ENCODE data around the gene LRRC43.

LRRC43 gene

GRCh38 chr12:122184517-122184916 lies 1.6 kb downstream of the LRRC43 start:
- no peaks in the 10 kb centered on the region for H3K9me3 ChIP-seq (ENCODE audit: control insufficient read depth, low read depth, low read length)
- H3K36me3 ChIP-seq (ENCODE audit: control insufficient read depth, low read depth, low read length) = no peaks in the 10 kb centered on the region
- no peak overlapping the region for H3K27ac ChIP-seq (ENCODE audit: low read length)
- no peak overlapping the region for H3K9ac ChIP-seq (ENCODE audit: low read length)
- no peak overlapping the region for H3K4me3 ChIP-seq (ENCODE audit: low read length)
- H3K4me1 ChIP-seq (ENCODE audit: control insufficient read depth, low read depth, low read length) = no peaks in the 10 kb centered on the region
- peaks cover 22% of the 10 kb centered on the region for H3K27me3 ChIP-seq (ENCODE audit: control insufficient read depth, insufficient read depth, low read length)

- H3K36me3 ChIP-seq (ENCODE audit: control insufficient read depth, low read depth, low read length) = no peaks in the 10 kb centered on the region
- H3K4me1 ChIP-seq (ENCODE audit: control insufficient read depth, low read depth, low read length) = no peaks in the 10 kb centered on the region
- H3K9ac ChIP-seq (ENCODE audit: low read length) = no peak overlapping the region
- H3K27ac ChIP-seq (ENCODE audit: low read length) = no peak overlapping the region
- H3K9me3 ChIP-seq (ENCODE audit: control insufficient read depth, low read depth, low read length) = no peaks in the 10 kb centered on the region
- no peak overlapping the region for H3K4me3 ChIP-seq (ENCODE audit: low read length)
- peaks cover 22% of the 10 kb centered on the region for H3K27me3 ChIP-seq (ENCODE audit: control insufficient read depth, insufficient read depth, low read length)
Observed at GRCh38 chr12:122185079-122185478, 2.2 kb downstream of the LRRC43 start.

GRCh38 chr12:122185494-122186082 lies 2.7 kb downstream of the LRRC43 start:
- H3K9ac ChIP-seq (ENCODE audit: low read length) = no peak overlapping the region

GRCh38 chr12:122187466-122187865 lies 4.5 kb downstream of the LRRC43 start:
- Histone ChIP-seq H3K4me3 (ENCODE audit: low read length) (no peak overlapping the region), H3K4me1 (ENCODE audit: control insufficient read depth, low read depth, low read length) (no peaks in the 10 kb centered on the region), H3K9ac (ENCODE audit: low read length) (no peak overlapping the region), H3K27me3 (ENCODE audit: control insufficient read depth, insufficient read depth, low read length) (peaks cover 22% of the 10 kb centered on the region), H3K9me3 (ENCODE audit: control insufficient read depth, low read depth, low read length) (no peaks in the 10 kb centered on the region), H3K27ac (ENCODE audit: low read length) (no peak overlapping the region), H3K36me3 (ENCODE audit: control insufficient read depth, low read depth, low read length) (no peaks in the 10 kb centered on the region)

More at GRCh38 chr12:122185494-122186082, 2.7 kb downstream of the LRRC43 start:
- Histone ChIP-seq H3K9me3 (ENCODE audit: control insufficient read depth, low read depth, low read length) (no peaks in the 10 kb centered on the region), H3K27me3 (ENCODE audit: control insufficient read depth, insufficient read depth, low read length) (peaks cover 22% of the 10 kb centered on the region), H3K27ac (ENCODE audit: low read length) (no peak overlapping the region), H3K4me3 (ENCODE audit: low read length) (no peak overlapping the region), H3K36me3 (ENCODE audit: control insufficient read depth, low read depth, low read length) (no peaks in the 10 kb centered on the region), H3K4me1 (ENCODE audit: control insufficient read depth, low read depth, low read length) (no peaks in the 10 kb centered on the region)

GRCh38 chr12:122189626-122190475 lies 6.9 kb downstream of the LRRC43 start:
- no peak overlapping the region for H3K27ac ChIP-seq (ENCODE audit: low read length)
- no peak overlapping the region for H3K9ac ChIP-seq (ENCODE audit: low read length)
- H3K4me1 ChIP-seq (ENCODE audit: control insufficient read depth, low read depth, low read length) = no peaks in the 10 kb centered on the region
- H3K4me3 ChIP-seq (ENCODE audit: low read length) = no peak overlapping the region
- H3K36me3 ChIP-seq (ENCODE audit: control insufficient read depth, low read depth, low read length) = no peaks in the 10 kb centered on the region
- H3K27me3 ChIP-seq (ENCODE audit: control insufficient read depth, insufficient read depth, low read length) = no peaks in the 10 kb centered on the region
- no peaks in the 10 kb centered on the region for H3K9me3 ChIP-seq (ENCODE audit: control insufficient read depth, low read depth, low read length)

GRCh38 chr12:122190842-122191668 lies 8.1 kb downstream of the LRRC43 start:
- H3K36me3 ChIP-seq (ENCODE audit: control insufficient read depth, low read depth, low read length) = no peaks in the 10 kb centered on the region
- H3K4me3 ChIP-seq (ENCODE audit: low read length) = no peak overlapping the region
- no peaks in the 10 kb centered on the region for H3K27me3 ChIP-seq (ENCODE audit: control insufficient read depth, insufficient read depth, low read length)
- H3K27ac ChIP-seq (ENCODE audit: low read length) = no peak overlapping the region
- no peak overlapping the region for H3K9ac ChIP-seq (ENCODE audit: low read length)
- no peaks in the 10 kb centered on the region for H3K9me3 ChIP-seq (ENCODE audit: control insufficient read depth, low read depth, low read length)
- no peaks in the 10 kb centered on the region for H3K4me1 ChIP-seq (ENCODE audit: control insufficient read depth, low read depth, low read length)

GRCh38 chr12:122192441-122192840 lies 9.5 kb downstream of the LRRC43 start:
- no peak overlapping the region for H3K9ac ChIP-seq (ENCODE audit: low read length)
- H3K4me1 ChIP-seq (ENCODE audit: control insufficient read depth, low read depth, low read length) = no peaks in the 10 kb centered on the region
- H3K4me3 ChIP-seq (ENCODE audit: low read length) = no peak overlapping the region
- H3K36me3 ChIP-seq (ENCODE audit: control insufficient read depth, low read depth, low read length) = no peaks in the 10 kb centered on the region
- no peaks in the 10 kb centered on the region for H3K27me3 ChIP-seq (ENCODE audit: control insufficient read depth, insufficient read depth, low read length)
- no peaks in the 10 kb centered on the region for H3K9me3 ChIP-seq (ENCODE audit: control insufficient read depth, low read depth, low read length)
- no peak overlapping the region for H3K27ac ChIP-seq (ENCODE audit: low read length)

GRCh38 chr12:122194804-122195203 lies 11.9 kb downstream of the LRRC43 start:
- no peak overlapping the region for H3K9ac ChIP-seq (ENCODE audit: low read length)
- H3K4me1 ChIP-seq (ENCODE audit: control insufficient read depth, low read depth, low read length) = no peaks in the 10 kb centered on the region

GRCh38 chr12:122195405-122195804 lies 12.5 kb downstream of the LRRC43 start:
- Histone ChIP-seq H3K4me1 (ENCODE audit: control insufficient read depth, low read depth, low read length) (no peaks in the 10 kb centered on the region), H3K27me3 (ENCODE audit: control insufficient read depth, insufficient read depth, low read length) (peaks cover 4% of the 10 kb centered on the region), H3K9ac (ENCODE audit: low read length) (no peak overlapping the region), H3K4me3 (ENCODE audit: low read length) (no peak overlapping the region), H3K9me3 (ENCODE audit: control insufficient read depth, low read depth, low read length) (no peaks in the 10 kb centered on the region), H3K36me3 (ENCODE audit: control insufficient read depth, low read depth, low read length) (no peaks in the 10 kb centered on the region), H3K27ac (ENCODE audit: low read length) (no peak overlapping the region)

More at GRCh38 chr12:122194804-122195203, 11.9 kb downstream of the LRRC43 start:
- no peaks in the 10 kb centered on the region for H3K9me3 ChIP-seq (ENCODE audit: control insufficient read depth, low read depth, low read length)
- H3K36me3 ChIP-seq (ENCODE audit: control insufficient read depth, low read depth, low read length) = no peaks in the 10 kb centered on the region
- H3K27ac ChIP-seq (ENCODE audit: low read length) = no peak overlapping the region
- peaks cover 2% of the 10 kb centered on the region for H3K27me3 ChIP-seq (ENCODE audit: control insufficient read depth, insufficient read depth, low read length)
- H3K4me3 ChIP-seq (ENCODE audit: low read length) = no peak overlapping the region

- Histone ChIP-seq H3K9me3 (ENCODE audit: control insufficient read depth, low read depth, low read length) (no peaks in the 10 kb centered on the region), H3K9ac (ENCODE audit: low read length) (no peak overlapping the region), H3K27ac (ENCODE audit: low read length) (no peak overlapping the region), H3K36me3 (ENCODE audit: control insufficient read depth, low read depth, low read length) (no peaks in the 10 kb centered on the region), H3K27me3 (ENCODE audit: control insufficient read depth, insufficient read depth, low read length) (peaks cover 18% of the 10 kb centered on the region), H3K4me1 (ENCODE audit: control insufficient read depth, low read depth, low read length) (no peaks in the 10 kb centered on the region), H3K4me3 (ENCODE audit: low read length) (no peak overlapping the region)
Observed at GRCh38 chr12:122197612-122197966, 14.7 kb downstream of the LRRC43 start.

GRCh38 chr12:122199484-122200355 lies 16.8 kb downstream of the LRRC43 start:
- H3K4me1 ChIP-seq (ENCODE audit: control insufficient read depth, low read depth, low read length) = no peaks in the 10 kb centered on the region
- H3K9me3 ChIP-seq (ENCODE audit: control insufficient read depth, low read depth, low read length) = no peaks in the 10 kb centered on the region
- no peaks in the 10 kb centered on the region for H3K36me3 ChIP-seq (ENCODE audit: control insufficient read depth, low read depth, low read length)
- H3K9ac ChIP-seq (ENCODE audit: low read length) = no peak overlapping the region
- peaks cover 37% of the 10 kb centered on the region for H3K27me3 ChIP-seq (ENCODE audit: control insufficient read depth, insufficient read depth, low read length)
- H3K4me3 ChIP-seq (ENCODE audit: low read length) = no peak overlapping the region
- H3K27ac ChIP-seq (ENCODE audit: low read length) = no peak overlapping the region

Measured in iPS-18a (cell line).